ENCODE measurements around the gene KMT2A. TPM values are rescaled to one million over a fixed set of nuclear protein-coding genes. Genes with fewer than 3 reads are reported as not detected.

Gene KMT2A
- total and polyA plus RNA-seq, 2 experiments from 2014 or later = 34.3 to 72.2 TPM

DNA sequence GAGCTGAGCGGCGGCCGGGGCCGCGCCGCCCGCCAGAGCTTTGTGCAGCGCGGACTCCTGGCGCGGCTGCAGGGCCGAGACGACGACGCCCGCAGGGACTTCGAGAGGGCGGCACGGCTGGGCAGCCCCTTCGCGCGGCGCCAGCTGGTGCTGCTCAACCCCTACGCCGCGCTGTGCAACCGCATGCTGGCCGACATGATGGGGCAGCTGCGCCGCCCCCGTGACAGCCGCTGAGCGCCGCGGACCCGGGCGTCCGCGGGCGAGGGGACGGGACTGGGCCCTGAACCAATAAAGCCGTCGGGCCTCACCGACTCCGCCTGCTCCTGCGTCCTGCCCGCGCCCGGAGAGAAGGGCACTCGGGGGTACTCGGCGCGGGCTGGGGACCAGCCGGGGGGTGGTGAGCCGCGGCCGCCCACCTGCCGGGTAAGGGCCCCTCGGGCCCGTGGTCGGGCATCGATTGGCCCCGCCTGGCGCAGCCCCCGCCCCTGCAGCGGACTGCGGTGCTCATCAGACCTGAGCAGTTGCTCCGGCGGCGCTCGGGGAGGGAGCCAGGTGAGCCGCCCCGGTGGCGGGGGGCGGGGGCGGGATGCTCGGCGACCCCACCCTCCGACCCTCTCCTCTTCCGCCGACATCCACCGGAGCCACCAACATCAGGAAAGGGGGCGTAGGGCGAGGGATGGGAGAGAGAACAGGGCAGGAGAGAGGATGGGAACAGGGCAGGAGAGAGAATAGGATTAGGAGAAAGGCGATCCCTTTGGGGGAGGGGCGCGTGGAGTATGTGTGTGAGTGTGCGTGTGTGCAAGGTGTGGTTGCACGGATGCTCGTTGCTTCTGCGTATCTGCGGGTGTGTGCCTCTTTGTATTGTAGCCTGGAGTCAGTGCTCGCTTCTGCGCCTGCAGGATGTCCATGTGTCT lies 94.6 kb downstream of the KMT2A start, which contains the start of gene TMEM25:
TMEM25 (plus strand) TSS at position 510 of the 914 bp plus-strand sequence. CDS start 610 bp downstream, outside the sequence.
- H3K4me1 Mint-ChIP-seq = peaks cover 27% of the 10 kb centered on the region
- DNase-seq (ENCODE audit: low spot score) = peak; percentile 86
- peak within 1 kb of the TSS; percentile 31 for H3K27ac Mint-ChIP-seq
- H3K36me3 Mint-ChIP-seq (ENCODE audit: low read depth) = no peaks in the 10 kb centered on the region; the same call in 2 of the 3 replicates
- H3K79me2 ChIP-seq (replicated peaks; ENCODE audit: insufficient read depth) = no peaks in the 10 kb centered on the region
- H3K27me3 Mint-ChIP-seq (ENCODE audit: insufficient read depth, low read depth, poor library complexity) = peaks cover 14% of the 10 kb centered on the region
- peak within 1 kb of the TSS; percentile 88 for H3K4me2 ChIP-seq
- peak; percentile 78 for ATAC-seq
- H3K4me1 ChIP-seq (ENCODE audit: insufficient read depth) = peaks cover 13% of the 10 kb centered on the region
- H3K9me2 ChIP-seq (ENCODE audit: insufficient read depth) = no peaks in the 10 kb centered on the region; the same call in 1 of the 2 replicates
- peak within 1 kb of the TSS; percentile 92 for H3K4me3 Mint-ChIP-seq
- H3K27ac ChIP-seq (ENCODE audit: low read depth) = no peak within 1 kb of the TSS
- peak within 1 kb of the TSS; percentile 99 for H3K4me3 ChIP-seq
- H4K20me1 ChIP-seq (replicated peaks; ENCODE audit: insufficient read depth) = 0 out of 2 replicates have a peak, but pooled peaks cover 4% of the 10 kb centered on the region
- no peaks in the 10 kb centered on the region for H3K9me3 Mint-ChIP-seq
- H3K27me3 ChIP-seq (ENCODE audit: insufficient read depth) = peaks cover 6% of the 10 kb centered on the region; the same call in 1 of the 2 replicates
- H2AFZ ChIP-seq = peak within 1 kb of the TSS; percentile 99
- TF ChIP-seq POLR2AphosphoS5 (IDR thresholded peaks at IDR 0.05; ENCODE audit: low read depth) (peak; percentile 71), NANOG (IDR thresholded peaks at IDR 0.05; ENCODE audit: borderline replicate concordance) (no peak), ETS1 (IDR thresholded peaks at IDR 0.05) (peak; percentile 69; the same call in 1 of the 2 replicates), STAT1 (IDR thresholded peaks at IDR 0.05; ENCODE audit: unreplicated experiment) (no peak), ZNF114 (CRISPR knock-in tag; IDR thresholded peaks at IDR 0.05) (no peak), CREB1 (CRISPR knock-in tag; IDR thresholded peaks at IDR 0.05; ENCODE audit: low read depth) (0 out of 2 replicates have a peak, but pooled peaks have one; percentile 31), EZH2phosphoT487 (IDR thresholded peaks at IDR 0.05; ENCODE audit: unreplicated experiment) (no peak)
- TF ChIP-seq, protein P1, sequence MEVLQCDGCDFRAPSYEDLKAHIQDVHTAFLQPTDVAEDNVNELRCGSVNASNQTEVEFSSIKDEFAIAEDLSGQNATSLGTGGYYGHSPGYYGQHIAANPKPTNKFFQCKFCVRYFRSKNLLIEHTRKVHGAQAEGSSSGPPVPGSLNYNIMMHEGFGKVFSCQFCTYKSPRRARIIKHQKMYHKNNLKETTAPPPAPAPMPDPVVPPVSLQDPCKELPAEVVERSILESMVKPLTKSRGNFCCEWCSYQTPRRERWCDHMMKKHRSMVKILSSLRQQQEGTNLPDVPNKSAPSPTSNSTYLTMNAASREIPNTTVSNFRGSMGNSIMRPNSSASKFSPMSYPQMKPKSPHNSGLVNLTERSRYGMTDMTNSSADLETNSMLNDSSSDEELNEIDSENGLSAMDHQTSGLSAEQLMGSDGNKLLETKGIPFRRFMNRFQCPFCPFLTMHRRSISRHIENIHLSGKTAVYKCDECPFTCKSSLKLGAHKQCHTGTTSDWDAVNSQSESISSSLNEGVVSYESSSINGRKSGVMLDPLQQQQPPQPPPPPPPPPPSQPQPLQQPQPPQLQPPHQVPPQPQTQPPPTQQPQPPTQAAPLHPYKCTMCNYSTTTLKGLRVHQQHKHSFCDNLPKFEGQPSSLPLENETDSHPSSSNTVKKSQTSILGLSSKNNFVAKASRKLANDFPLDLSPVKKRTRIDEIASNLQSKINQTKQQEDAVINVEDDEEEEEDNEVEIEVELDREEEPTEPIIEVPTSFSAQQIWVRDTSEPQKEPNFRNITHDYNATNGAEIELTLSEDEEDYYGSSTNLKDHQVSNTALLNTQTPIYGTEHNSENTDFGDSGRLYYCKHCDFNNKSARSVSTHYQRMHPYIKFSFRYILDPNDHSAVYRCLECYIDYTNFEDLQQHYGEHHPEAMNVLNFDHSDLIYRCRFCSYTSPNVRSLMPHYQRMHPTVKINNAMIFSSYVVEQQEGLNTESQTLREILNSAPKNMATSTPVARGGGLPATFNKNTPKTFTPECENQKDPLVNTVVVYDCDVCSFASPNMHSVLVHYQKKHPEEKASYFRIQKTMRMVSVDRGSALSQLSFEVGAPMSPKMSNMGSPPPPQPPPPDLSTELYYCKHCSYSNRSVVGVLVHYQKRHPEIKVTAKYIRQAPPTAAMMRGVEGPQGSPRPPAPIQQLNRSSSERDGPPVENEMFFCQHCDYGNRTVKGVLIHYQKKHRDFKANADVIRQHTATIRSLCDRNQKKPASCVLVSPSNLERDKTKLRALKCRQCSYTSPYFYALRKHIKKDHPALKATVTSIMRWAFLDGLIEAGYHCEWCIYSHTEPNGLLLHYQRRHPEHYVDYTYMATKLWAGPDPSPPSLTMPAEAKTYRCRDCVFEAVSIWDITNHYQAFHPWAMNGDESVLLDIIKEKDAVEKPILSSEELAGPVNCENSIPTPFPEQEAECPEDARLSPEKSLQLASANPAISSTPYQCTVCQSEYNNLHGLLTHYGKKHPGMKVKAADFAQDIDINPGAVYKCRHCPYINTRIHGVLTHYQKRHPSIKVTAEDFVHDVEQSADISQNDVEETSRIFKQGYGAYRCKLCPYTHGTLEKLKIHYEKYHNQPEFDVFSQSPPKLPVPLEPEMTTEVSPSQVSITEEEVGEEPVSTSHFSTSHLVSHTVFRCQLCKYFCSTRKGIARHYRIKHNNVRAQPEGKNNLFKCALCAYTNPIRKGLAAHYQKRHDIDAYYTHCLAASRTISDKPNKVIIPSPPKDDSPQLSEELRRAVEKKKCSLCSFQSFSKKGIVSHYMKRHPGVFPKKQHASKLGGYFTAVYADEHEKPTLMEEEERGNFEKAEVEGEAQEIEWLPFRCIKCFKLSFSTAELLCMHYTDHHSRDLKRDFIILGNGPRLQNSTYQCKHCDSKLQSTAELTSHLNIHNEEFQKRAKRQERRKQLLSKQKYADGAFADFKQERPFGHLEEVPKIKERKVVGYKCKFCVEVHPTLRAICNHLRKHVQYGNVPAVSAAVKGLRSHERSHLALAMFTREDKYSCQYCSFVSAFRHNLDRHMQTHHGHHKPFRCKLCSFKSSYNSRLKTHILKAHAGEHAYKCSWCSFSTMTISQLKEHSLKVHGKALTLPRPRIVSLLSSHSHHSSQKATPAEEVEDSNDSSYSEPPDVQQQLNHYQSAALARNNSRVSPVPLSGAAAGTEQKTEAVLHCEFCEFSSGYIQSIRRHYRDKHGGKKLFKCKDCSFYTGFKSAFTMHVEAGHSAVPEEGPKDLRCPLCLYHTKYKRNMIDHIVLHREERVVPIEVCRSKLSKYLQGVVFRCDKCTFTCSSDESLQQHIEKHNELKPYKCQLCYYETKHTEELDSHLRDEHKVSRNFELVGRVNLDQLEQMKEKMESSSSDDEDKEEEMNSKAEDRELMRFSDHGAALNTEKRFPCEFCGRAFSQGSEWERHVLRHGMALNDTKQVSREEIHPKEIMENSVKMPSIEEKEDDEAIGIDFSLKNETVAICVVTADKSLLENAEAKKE (CRISPR knock-in tag; IDR thresholded peaks at IDR 0.05) = no peak
- TF ChIP-seq, protein P2, sequence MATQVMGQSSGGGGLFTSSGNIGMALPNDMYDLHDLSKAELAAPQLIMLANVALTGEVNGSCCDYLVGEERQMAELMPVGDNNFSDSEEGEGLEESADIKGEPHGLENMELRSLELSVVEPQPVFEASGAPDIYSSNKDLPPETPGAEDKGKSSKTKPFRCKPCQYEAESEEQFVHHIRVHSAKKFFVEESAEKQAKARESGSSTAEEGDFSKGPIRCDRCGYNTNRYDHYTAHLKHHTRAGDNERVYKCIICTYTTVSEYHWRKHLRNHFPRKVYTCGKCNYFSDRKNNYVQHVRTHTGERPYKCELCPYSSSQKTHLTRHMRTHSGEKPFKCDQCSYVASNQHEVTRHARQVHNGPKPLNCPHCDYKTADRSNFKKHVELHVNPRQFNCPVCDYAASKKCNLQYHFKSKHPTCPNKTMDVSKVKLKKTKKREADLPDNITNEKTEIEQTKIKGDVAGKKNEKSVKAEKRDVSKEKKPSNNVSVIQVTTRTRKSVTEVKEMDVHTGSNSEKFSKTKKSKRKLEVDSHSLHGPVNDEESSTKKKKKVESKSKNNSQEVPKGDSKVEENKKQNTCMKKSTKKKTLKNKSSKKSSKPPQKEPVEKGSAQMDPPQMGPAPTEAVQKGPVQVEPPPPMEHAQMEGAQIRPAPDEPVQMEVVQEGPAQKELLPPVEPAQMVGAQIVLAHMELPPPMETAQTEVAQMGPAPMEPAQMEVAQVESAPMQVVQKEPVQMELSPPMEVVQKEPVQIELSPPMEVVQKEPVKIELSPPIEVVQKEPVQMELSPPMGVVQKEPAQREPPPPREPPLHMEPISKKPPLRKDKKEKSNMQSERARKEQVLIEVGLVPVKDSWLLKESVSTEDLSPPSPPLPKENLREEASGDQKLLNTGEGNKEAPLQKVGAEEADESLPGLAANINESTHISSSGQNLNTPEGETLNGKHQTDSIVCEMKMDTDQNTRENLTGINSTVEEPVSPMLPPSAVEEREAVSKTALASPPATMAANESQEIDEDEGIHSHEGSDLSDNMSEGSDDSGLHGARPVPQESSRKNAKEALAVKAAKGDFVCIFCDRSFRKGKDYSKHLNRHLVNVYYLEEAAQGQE (IDR thresholded peaks at IDR 0.05; ENCODE audit: unreplicated experiment) = no peak
- peaks cover 24% of the 10 kb centered on the region; the same call in 1 of the 2 replicates for H3F3A ChIP-seq (replicated peaks; ENCODE audit: low read depth)
- no peaks in the 10 kb centered on the region for H3K36me3 ChIP-seq (ENCODE audit: insufficient read depth)
